ENCODE data around the gene PAIP2B. TPM values are rescaled to one million over a fixed set of nuclear protein-coding genes. Genes with fewer than 3 reads are reported as not detected.

The PAIP2B gene
- total RNA-seq, 4 donors from 2014 or later, result 6.5 to 13.9 (median 9.9) TPM

DNA sequence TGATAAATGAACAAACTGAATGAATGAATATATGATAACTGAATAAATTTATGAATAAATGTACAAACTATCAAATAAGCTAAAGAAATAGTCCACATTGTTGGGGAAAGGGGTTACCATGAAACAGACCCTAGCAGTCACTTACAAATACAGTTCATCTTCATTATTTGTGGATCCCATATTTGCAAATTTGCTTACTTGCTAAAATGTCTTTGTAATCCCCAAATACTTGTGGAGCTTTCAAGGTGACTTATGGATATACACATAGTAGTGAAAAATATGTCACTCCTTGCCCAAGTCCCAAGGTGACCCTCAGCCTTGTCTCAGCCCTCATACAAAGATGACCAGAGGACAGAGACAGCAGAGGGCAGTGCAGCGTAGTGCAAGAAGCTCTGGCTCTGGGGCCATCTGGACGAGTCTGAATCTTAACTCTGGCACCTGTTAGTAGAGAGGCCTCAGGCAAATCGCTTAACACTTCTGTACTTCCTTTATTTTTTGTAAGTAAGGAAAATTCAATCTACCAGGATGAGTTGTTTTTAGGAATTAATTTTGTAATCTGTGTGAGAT, 3.1 kb downstream of the PAIP2B start:
- no peak overlapping the region for H3K27ac ChIP-seq
- TF ChIP-seq POLR2A (IDR thresholded peaks at IDR 0.05), result no peak
- TF ChIP-seq, protein P1, sequence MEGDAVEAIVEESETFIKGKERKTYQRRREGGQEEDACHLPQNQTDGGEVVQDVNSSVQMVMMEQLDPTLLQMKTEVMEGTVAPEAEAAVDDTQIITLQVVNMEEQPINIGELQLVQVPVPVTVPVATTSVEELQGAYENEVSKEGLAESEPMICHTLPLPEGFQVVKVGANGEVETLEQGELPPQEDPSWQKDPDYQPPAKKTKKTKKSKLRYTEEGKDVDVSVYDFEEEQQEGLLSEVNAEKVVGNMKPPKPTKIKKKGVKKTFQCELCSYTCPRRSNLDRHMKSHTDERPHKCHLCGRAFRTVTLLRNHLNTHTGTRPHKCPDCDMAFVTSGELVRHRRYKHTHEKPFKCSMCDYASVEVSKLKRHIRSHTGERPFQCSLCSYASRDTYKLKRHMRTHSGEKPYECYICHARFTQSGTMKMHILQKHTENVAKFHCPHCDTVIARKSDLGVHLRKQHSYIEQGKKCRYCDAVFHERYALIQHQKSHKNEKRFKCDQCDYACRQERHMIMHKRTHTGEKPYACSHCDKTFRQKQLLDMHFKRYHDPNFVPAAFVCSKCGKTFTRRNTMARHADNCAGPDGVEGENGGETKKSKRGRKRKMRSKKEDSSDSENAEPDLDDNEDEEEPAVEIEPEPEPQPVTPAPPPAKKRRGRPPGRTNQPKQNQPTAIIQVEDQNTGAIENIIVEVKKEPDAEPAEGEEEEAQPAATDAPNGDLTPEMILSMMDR (IDR thresholded peaks at IDR 0.05), result peak in 3 of 6 experiments; percentile 13 to 35 (median 33)
- intact Hi-C loops (cut with DNase I), result no loop called here
- peaks cover 0 to 11% (median 0%) of the 10 kb centered on the region in 3 donors for H3K36me3 ChIP-seq
- no peak for DNase-seq
- H3K4me3 ChIP-seq, result no peak overlapping the region
- 44 to 62% methylated on average over 3 of the region's 3 CpGs for WGBS, 2 donors
- peaks cover 0 to 30% (median 13%) of the 10 kb centered on the region in 3 donors for H3K4me1 ChIP-seq
- H3K9me3 ChIP-seq, result no peaks in the 10 kb centered on the region
- no peaks in the 10 kb centered on the region for H3K27me3 ChIP-seq

DNA sequence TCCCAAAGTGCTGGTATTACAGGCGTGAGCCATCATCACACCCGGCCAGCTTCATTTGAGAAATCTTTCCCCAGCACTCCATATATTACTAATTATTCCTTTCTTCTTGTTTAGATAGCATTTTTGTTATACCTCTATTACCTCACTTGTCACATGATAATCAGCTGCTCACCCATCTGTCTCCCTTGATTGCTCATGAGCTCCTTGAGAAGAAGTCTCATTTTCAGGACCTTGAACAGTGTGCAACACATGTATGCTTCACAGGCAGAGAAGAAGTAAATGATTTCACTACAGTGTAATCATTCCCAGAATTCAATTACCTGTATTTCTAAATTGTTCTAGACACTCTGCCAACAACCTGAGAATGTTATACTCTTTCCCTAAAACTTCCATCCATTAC, 6.2 kb downstream of the PAIP2B start:
- DNase-seq, result no peak
- WGBS, 2 donors, result 86 to 93% methylated on average over 2 of the region's 2 CpGs
- no peaks in the 10 kb centered on the region for H3K9me3 ChIP-seq
- H3K36me3 ChIP-seq, result peaks cover 0 to 11% (median 0%) of the 10 kb centered on the region in 3 donors
- H3K4me3 ChIP-seq, result no peak overlapping the region
- no peak overlapping the region for H3K27ac ChIP-seq
- intact Hi-C loops (cut with DNase I), result no loop called here
- TF ChIP-seq, protein P1 (IDR thresholded peaks at IDR 0.05), result no peak
- no peak for TF ChIP-seq POLR2A (IDR thresholded peaks at IDR 0.05)
- peaks cover 0 to 31% (median 0%) of the 10 kb centered on the region in 3 donors for H3K4me1 ChIP-seq
- H3K27me3 ChIP-seq, result no peaks in the 10 kb centered on the region

DNA sequence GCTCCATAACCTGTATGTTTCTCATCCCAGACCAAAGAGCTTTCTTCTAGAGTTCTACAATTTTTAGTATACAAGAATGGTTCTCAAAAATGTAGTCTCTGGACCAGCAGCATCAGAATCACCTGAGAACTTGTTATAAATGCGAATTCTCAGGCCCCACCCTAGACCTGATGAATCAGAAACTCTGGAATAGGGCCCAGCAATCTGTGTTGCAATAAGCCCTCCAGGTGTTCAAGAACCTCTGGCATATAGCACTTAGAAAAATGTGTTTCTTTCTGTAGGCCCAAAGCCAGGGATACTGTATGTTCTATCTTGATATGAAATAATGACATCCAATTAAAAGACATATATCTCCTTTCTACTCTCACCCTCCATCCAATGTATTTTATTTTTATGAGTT, 10.4 kb downstream of the PAIP2B start:
- no peak for TF ChIP-seq POLR2A (IDR thresholded peaks at IDR 0.05)
- TF ChIP-seq, protein P1 (IDR thresholded peaks at IDR 0.05), result no peak
- Histone ChIP-seq H3K9me3 (no peaks in the 10 kb centered on the region), H3K36me3 (no peaks in the 10 kb centered on the region), H3K27ac (peak overlapping the region; percentile 39 to 88 (median 77)), H3K27me3 (no peaks in the 10 kb centered on the region), H3K4me3 (no peak overlapping the region), H3K4me1 (peaks cover 0 to 36% (median 0%) of the 10 kb centered on the region in 3 donors)
- no peak for DNase-seq
- 42 to 67% methylated on average over 1 of the region's 1 CpG for WGBS, 2 donors
- intact Hi-C loops (cut with DNase I), result no loop called here

DNA sequence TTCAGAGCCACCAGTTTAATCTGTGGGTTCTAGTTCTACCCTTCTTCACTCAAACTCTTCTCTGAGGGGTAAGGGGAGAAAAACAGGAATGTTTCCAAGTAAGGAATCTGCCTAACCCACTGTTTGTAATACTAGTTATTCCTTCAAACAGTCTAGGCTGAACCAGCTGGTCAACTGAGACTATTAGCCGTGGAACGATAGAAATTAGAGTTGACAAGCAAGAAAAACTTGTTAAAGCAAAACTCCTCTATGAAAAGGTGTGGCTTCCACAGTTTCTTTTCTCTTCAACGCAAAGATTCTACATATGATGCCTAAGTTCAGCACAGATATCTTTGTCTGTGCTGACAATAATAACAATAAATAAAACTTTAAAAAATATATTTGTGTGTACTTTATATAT, 11.5 kb downstream of the PAIP2B start:
- no peaks in the 10 kb centered on the region for H3K36me3 ChIP-seq
- intact Hi-C loops (cut with DNase I), result no loop called here
- peak overlapping the region; percentile 49 to 88 (median 77) for H3K27ac ChIP-seq
- no peak overlapping the region for H3K4me3 ChIP-seq
- TF ChIP-seq, protein P1 (IDR thresholded peaks at IDR 0.05), result no peak
- TF ChIP-seq POLR2A (IDR thresholded peaks at IDR 0.05), result no peak
- no peaks in the 10 kb centered on the region for H3K9me3 ChIP-seq
- no peak for DNase-seq
- H3K4me1 ChIP-seq, result peaks cover 0 to 36% (median 0%) of the 10 kb centered on the region in 3 donors
- no peaks in the 10 kb centered on the region for H3K27me3 ChIP-seq
- WGBS, 2 donors, result 50 to 56% methylated on average over 3 of the region's 3 CpGs

DNA sequence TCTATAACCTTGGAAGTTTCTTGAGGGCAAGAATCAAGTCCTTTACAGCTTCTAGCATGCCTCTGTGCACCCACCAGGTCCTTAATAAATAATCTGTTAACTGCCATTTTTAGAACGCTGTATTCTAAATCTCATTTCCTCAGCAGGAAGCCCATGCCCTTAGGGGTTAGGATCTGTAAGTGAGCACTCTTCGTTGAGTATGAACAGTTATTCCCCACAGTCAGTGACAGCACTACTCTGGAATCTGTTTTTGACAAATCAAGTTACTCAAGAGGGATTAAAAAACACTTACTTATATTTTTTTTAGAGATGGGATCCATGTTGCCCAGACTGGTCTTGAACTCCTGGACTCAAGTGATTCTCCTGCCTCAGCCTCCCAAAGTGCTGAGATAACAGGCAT, 14.6 kb downstream of the PAIP2B start:
- H3K27ac ChIP-seq, result no peak overlapping the region
- WGBS, 2 donors, result 18 to 39% methylated on average over 2 of the region's 2 CpGs
- H3K9me3 ChIP-seq, result no peaks in the 10 kb centered on the region
- no peak for DNase-seq
- no peak for TF ChIP-seq POLR2A (IDR thresholded peaks at IDR 0.05)
- TF ChIP-seq, protein P1 (IDR thresholded peaks at IDR 0.05), result no peak
- H3K27me3 ChIP-seq, result no peaks in the 10 kb centered on the region
- H3K36me3 ChIP-seq, result no peaks in the 10 kb centered on the region
- peaks cover 0 to 36% (median 0%) of the 10 kb centered on the region in 3 donors for H3K4me1 ChIP-seq
- intact Hi-C loops (cut with DNase I), result no loop called here
- no peak overlapping the region for H3K4me3 ChIP-seq

All from esophagus squamous epithelium (tissue), 5 donors.